H1 (cell line): ENCODE results near the gene MAGI2.

ENCODE experiments used
- EP300 ChIP-seq, 2 experiments: IDR thresholded peaks; 1 replicate in 1 of 2; 2 replicates in 1 of 2; pipeline ENCODE4 v1.6.1; 2011 to 2012; ENCODE audit warnings: low read depth in 2 of 2, low read length in 2 of 2, mild to moderate bottlenecking in 2 of 2, borderline replicate concordance in 1 of 2, inconsistent platforms in 1 of 2, moderate library complexity in 1 of 2
- MAFK ChIP-seq: IDR thresholded peaks from 2 replicates; pipeline ENCODE4 v1.6.1; 2012; ENCODE audit warnings: low read depth, mild to moderate bottlenecking, improper control_type of control experiment, low read length
- POLR2A ChIP-seq, 2 experiments: IDR thresholded peaks; 1 replicate in 1 of 2; 2 replicates in 1 of 2; pipeline ENCODE4 v1.6.1; 2011; ENCODE audit warnings: low read depth in 2 of 2, low read length in 2 of 2, mild to moderate bottlenecking in 2 of 2; ENCODE audit errors: control extremely low read depth in 1 of 2
- ZNF274 ChIP-seq: IDR thresholded peaks from 2 replicates; pipeline ENCODE4 v1.7.0; 2012; ENCODE audit warnings: low read length, borderline replicate concordance; ENCODE audit errors: extremely low read depth
- TF ChIP-seq, protein P1 (sequence below), 3 experiments: IDR thresholded peaks; 1 replicate in 2 of 3; 2 replicates in 1 of 3; pipeline versions ENCODE4 v1.5.1 to v1.6.1; 2011; ENCODE audit warnings: low read length in 3 of 3, mild to moderate bottlenecking in 3 of 3, inconsistent platforms in 2 of 3, low read depth in 1 of 3, moderate library complexity in 1 of 3; ENCODE audit not compliant: insufficient read depth in 1 of 3; ENCODE audit errors: control extremely low read depth in 1 of 3

DNA sequence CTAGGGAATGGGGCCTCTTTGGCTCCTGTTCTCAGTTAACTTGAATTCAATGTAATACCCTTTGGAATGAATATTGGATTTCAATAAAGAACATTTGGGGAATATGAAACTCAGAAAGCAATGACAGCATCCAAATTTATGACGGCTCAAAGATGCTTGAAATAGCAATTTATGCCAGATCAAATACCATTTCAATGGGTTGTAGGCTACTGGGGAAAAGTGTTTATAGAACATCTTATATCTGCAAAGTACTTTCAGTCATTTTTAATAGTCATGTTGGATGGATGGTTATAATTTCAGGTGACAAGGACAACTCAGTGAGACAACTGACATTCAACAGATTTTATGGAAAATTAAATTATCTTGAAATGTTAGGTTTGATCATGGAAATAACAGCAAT lies 882.2 kb downstream of the MAGI2 start:
- TF ChIP-seq ZNF274 (no peak), EP300 (IDR thresholded peaks at IDR 0.05; ENCODE audit: borderline replicate concordance in 1 of 2, low read depth in 2 of 2, low read length in 2 of 2) (no peak), POLR2A (IDR thresholded peaks at IDR 0.05; ENCODE audit: control extremely low read depth in 1 of 2, low read depth in 2 of 2, low read length in 2 of 2) (no peak), MAFK (no peak)
- TF ChIP-seq, protein P1, sequence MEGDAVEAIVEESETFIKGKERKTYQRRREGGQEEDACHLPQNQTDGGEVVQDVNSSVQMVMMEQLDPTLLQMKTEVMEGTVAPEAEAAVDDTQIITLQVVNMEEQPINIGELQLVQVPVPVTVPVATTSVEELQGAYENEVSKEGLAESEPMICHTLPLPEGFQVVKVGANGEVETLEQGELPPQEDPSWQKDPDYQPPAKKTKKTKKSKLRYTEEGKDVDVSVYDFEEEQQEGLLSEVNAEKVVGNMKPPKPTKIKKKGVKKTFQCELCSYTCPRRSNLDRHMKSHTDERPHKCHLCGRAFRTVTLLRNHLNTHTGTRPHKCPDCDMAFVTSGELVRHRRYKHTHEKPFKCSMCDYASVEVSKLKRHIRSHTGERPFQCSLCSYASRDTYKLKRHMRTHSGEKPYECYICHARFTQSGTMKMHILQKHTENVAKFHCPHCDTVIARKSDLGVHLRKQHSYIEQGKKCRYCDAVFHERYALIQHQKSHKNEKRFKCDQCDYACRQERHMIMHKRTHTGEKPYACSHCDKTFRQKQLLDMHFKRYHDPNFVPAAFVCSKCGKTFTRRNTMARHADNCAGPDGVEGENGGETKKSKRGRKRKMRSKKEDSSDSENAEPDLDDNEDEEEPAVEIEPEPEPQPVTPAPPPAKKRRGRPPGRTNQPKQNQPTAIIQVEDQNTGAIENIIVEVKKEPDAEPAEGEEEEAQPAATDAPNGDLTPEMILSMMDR (IDR thresholded peaks at IDR 0.05; ENCODE audit: control extremely low read depth in 1 of 3, insufficient read depth in 1 of 3, low read depth in 1 of 3, low read length in 3 of 3), result no peak
